GM21619 (cell line): ENCODE measurements around the gene CCDC150.
"Not testable (repeated sequence)": the region's sequence is repeated elsewhere in the genome, so short reads cannot be mapped to it uniquely, and the experiment has no call there.

Experiments used
- ATAC-seq: cut with Tn5 transposase; IDR thresholded peaks from one replicate; pipeline ENCODE4 v1.9.1; 2021; ENCODE audit not compliant: unreplicated experiment

Gene CCDC150

GRCh38 chr2:196630531-196630930 is 9.0 kb upstream of the CCDC150 start:
- no peak for ATAC-seq

GRCh38 chr2:196635156-196635555 is 4.4 kb upstream of the CCDC150 start:
- no peak for ATAC-seq

GRCh38 chr2:196638765-196639164 is 750 bp upstream of the CCDC150 start:
- no peak for ATAC-seq

- ATAC-seq = no peak
Measured at GRCh38 chr2:196640031-196640548, 575 bp downstream of the CCDC150 start.

GRCh38 chr2:196649202-196649601 is 9.7 kb downstream of the CCDC150 start:
- no peak for ATAC-seq

GRCh38 chr2:196651387-196652094 is 12.0 kb downstream of the CCDC150 start:
- ATAC-seq = no peak

GRCh38 chr2:196652869-196653268 is 13.4 kb downstream of the CCDC150 start:
- ATAC-seq = no peak

GRCh38 chr2:196653843-196654242 is 14.3 kb downstream of the CCDC150 start:
- no peak for ATAC-seq

- no peak for ATAC-seq
Measured at GRCh38 chr2:196655761-196656160, 16.2 kb downstream of the CCDC150 start.

- ATAC-seq = no peak
Measured at GRCh38 chr2:196657333-196657732, 17.8 kb downstream of the CCDC150 start.

GRCh38 chr2:196659844-196660243 is 20.3 kb downstream of the CCDC150 start:
- ATAC-seq = no peak

- ATAC-seq = no peak
Measured at GRCh38 chr2:196660244-196660643, 20.7 kb downstream of the CCDC150 start.

GRCh38 chr2:196670342-196670741 is 30.8 kb downstream of the CCDC150 start:
- no peak for ATAC-seq

- no peak for ATAC-seq
Measured at GRCh38 chr2:196675963-196676362, 36.4 kb downstream of the CCDC150 start.

GRCh38 chr2:196677404-196677803 is 37.9 kb downstream of the CCDC150 start:
- no peak for ATAC-seq

- ATAC-seq = no peak
Measured at GRCh38 chr2:196679368-196679767, 39.9 kb downstream of the CCDC150 start.

- no peak for ATAC-seq
Measured at GRCh38 chr2:196681510-196681909, 42.0 kb downstream of the CCDC150 start.

- ATAC-seq = no peak
Measured at GRCh38 chr2:196685792-196686191, 46.3 kb downstream of the CCDC150 start.

GRCh38 chr2:196686737-196687136 is 47.2 kb downstream of the CCDC150 start:
- not testable (repeated sequence) for ATAC-seq

GRCh38 chr2:196696423-196697079 is 57.0 kb downstream of the CCDC150 start:
- no peak for ATAC-seq

GRCh38 chr2:196697825-196698224 is 58.3 kb downstream of the CCDC150 start:
- ATAC-seq = peak; percentile 48

- no peak for ATAC-seq
Measured at GRCh38 chr2:196702641-196703040, 63.1 kb downstream of the CCDC150 start.
